Measurements from ENCODE around the gene ARRB2.

Gene ARRB2

DNA sequence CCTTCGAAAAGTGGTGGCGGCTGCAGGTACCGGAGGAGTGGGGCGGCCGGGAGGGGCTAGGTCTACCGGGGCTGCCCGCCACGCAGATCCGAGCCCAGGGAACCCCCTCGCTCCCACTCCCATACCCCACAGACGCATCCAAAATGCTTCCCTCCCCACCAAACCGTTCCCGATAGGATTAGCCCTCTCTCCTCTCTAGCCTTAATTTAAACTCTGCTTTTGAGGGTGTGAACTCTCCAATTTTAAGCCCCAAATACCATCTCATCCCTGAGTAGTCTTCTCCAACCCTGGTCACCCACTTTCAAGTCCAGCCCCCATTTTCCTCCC lies 29.6 kb downstream of the ARRB2 start:
- peak overlapping the region; percentile 71 for H3K4me3 ChIP-seq (ENCODE audit: low read depth, low read length)
- TF ChIP-seq, protein P1, sequence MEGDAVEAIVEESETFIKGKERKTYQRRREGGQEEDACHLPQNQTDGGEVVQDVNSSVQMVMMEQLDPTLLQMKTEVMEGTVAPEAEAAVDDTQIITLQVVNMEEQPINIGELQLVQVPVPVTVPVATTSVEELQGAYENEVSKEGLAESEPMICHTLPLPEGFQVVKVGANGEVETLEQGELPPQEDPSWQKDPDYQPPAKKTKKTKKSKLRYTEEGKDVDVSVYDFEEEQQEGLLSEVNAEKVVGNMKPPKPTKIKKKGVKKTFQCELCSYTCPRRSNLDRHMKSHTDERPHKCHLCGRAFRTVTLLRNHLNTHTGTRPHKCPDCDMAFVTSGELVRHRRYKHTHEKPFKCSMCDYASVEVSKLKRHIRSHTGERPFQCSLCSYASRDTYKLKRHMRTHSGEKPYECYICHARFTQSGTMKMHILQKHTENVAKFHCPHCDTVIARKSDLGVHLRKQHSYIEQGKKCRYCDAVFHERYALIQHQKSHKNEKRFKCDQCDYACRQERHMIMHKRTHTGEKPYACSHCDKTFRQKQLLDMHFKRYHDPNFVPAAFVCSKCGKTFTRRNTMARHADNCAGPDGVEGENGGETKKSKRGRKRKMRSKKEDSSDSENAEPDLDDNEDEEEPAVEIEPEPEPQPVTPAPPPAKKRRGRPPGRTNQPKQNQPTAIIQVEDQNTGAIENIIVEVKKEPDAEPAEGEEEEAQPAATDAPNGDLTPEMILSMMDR (IDR thresholded peaks at IDR 0.05; ENCODE audit: low read depth, low read length), result no peak

DNA sequence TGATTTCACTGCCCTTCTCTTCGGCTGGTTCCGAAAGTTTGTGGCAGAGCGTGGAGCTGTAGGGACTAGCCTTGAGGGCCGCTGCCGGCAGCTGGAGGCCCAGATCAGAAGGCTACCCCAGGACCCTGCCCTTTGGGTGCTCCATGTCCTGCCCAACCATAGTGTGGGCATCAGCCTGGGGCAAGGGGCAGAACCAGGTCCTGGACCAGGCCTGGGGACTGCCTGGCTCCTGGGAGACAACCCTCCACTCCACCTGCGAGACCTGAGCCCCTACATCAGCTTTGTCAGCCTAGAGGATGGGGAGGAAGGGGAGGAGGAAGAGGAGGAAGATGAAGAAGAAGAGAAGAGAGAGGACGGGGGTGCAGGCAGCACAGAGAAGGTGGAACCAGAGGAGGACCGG lies 30.2 kb downstream of the ARRB2 start:
- no peak overlapping the region for H3K4me3 ChIP-seq (ENCODE audit: low read depth, low read length)
- TF ChIP-seq, protein P1 (IDR thresholded peaks at IDR 0.05; ENCODE audit: low read depth, low read length), result no peak

DNA sequence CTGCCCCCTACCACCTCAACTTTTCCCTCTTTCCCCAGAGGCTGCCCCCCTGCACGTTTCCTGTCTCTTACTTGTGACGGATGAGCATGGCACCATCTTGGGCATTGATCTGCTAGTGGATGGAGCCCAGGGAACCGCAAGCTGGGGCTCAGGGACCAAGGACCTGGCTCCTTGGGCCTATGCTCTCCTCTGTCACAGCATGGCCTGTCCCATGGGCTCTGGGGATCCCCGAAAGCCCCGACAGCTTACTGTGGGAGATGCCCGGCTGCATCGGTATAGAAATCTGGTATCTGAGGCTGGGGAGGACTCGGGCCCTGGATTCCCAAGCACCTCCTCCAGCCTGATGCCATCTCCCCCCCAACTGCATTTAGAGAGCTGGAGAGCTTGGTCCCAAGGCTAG lies 31.1 kb downstream of the ARRB2 start:
- TF ChIP-seq, protein P1 (IDR thresholded peaks at IDR 0.05; ENCODE audit: low read depth, low read length), result no peak
- H3K4me3 ChIP-seq (ENCODE audit: low read depth, low read length), result no peak overlapping the region

DNA sequence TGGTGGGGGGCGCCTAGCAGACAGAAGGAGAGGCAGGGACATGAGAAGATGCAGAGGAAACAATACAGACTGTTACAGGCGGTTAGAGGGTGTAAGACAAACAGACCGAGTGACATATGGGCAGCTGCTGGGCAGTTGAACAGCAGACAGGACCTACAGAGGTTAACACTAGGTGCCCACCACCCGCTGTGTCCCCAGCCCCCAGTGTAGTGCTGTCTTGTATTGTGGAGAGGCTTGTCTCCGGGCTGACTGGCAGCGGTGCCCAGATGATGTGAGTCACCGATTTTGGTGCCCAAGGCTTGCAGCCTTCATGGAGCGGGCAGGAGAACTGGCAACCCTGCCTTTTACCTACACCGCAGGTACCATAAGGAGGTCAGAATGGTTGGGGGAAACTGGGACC lies 31.7 kb downstream of the ARRB2 start:
- no peak overlapping the region for H3K4me3 ChIP-seq (ENCODE audit: low read depth, low read length)
- TF ChIP-seq, protein P1 (IDR thresholded peaks at IDR 0.05; ENCODE audit: low read depth, low read length), result no peak

DNA sequence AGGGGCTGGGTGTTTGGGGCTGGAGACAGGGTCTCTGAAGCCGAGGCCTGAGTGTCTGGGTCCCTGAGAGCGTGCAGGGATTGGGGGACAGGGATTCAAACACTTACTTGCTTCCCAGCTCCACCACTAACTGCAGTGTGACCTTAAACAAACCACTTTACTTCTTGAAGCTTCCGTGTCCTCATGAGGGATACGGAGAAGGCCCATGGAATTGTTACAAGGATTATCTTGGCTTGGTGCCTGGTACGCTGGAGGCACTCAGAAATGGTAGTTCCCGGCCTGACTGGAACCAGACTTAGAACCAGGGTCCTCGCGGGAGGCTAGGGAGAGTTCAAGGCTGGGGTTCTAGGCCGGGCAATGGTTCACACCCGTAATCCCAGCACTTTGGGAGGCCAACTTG lies 32.2 kb downstream of the ARRB2 start:
- H3K4me3 ChIP-seq (ENCODE audit: low read depth, low read length), result no peak overlapping the region
- TF ChIP-seq, protein P1 (IDR thresholded peaks at IDR 0.05; ENCODE audit: low read depth, low read length), result no peak

DNA sequence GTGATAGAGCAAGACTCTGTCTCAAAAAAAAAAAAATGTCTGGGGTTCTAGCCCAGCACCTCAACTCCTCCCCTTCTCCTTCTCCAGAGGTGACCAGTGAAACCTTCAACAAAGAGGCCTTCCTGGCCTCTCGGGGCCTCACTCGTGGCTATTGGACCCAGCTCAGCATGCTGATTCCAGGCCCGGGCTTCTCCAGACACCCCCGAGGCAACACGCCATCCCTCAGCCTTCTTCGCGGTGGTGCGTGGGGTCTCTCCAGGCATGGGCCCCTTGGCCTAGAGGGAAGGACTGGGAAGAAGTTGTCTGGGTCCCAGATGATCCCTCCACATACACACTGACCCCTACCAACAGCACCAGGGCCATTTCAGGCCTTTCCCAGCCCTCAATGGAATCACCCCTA lies 32.8 kb downstream of the ARRB2 start:
- no peak overlapping the region for H3K4me3 ChIP-seq (ENCODE audit: low read depth, low read length)
- TF ChIP-seq, protein P1 (IDR thresholded peaks at IDR 0.05; ENCODE audit: low read depth, low read length), result no peak

DNA sequence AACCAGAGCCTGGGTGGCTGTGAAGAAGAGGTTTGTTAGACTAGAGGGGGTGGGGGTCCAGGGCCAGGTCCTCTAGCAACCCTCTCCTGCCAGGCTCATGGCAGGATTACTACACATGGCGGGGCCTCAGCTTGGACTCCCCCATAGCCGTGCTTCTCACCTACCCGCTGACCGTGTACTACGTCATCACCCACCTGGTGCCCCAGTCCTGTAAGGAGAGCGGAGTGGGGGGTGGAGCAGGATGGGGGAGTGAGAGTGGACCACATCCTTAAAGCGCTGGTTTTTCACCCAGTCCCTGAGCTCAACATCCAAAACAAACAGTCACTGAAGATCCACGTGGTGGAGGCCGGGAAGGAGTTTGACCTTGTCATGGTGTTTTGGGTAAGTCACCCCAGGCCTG lies 33.5 kb downstream of the ARRB2 start:
- TF ChIP-seq, protein P1 (IDR thresholded peaks at IDR 0.05; ENCODE audit: low read depth, low read length), result no peak
- no peak overlapping the region for H3K4me3 ChIP-seq (ENCODE audit: low read depth, low read length)
